Cardiac fibroblast (primary cell): ENCODE data around the gene PIGC.

Experiments used
- DNase-seq, 2 donors: peaks; one replicate each; pipeline versions ENCODE4 v3.0.0 to v3.0.0-alpha.2; 2010; ENCODE audit warnings: low read depth in 2 of 2
- H3K4me3 ChIP-seq, 2 donors: replicated peaks in 1 of 2; 1 replicate in 1 of 2; 2 replicates in 1 of 2; pipeline ENCODE4 v1.5.1; 2011; ENCODE audit warnings: low read depth in 2 of 2, low read length in 2 of 2, mild to moderate bottlenecking in 2 of 2, moderate library complexity in 1 of 2
- CTCF ChIP-seq: IDR thresholded peaks from one replicate; pipeline ENCODE4 v1.5.1; 2011; ENCODE audit warnings: low read depth, mild to moderate bottlenecking, low read length, inconsistent platforms

PIGC gene

DNA sequence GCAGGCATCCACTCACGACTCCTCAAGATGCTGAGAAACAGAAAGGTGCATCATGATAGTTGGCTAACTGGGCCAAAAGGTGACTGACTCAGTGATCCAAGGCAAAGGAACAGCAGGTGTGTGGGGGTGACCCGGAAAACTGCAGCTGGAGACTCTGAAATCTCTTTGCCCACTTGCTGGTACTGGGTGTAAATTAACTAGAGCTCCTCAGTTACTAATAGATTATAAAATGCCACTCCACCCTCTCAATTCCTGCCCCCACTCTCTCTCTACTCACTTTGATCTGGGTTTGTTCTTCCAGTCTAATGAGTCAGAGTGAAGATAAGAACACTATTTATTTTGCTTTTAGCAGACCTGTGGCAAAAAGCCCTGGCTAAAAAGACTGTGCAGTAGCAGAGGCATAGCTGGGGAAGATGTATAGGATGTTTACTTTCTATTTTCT lies 7.2 kb upstream of the PIGC start:
- no peak for TF ChIP-seq CTCF
- no peak overlapping the region for H3K4me3 ChIP-seq
- DNase-seq: peak; percentile 35 to 49

GRCh38 chr1:172450524-172450885 lies 6.6 kb upstream of the PIGC start:
- DNase-seq: no peak
- H3K4me3 ChIP-seq: no peak overlapping the region
- no peak for TF ChIP-seq CTCF

DNA sequence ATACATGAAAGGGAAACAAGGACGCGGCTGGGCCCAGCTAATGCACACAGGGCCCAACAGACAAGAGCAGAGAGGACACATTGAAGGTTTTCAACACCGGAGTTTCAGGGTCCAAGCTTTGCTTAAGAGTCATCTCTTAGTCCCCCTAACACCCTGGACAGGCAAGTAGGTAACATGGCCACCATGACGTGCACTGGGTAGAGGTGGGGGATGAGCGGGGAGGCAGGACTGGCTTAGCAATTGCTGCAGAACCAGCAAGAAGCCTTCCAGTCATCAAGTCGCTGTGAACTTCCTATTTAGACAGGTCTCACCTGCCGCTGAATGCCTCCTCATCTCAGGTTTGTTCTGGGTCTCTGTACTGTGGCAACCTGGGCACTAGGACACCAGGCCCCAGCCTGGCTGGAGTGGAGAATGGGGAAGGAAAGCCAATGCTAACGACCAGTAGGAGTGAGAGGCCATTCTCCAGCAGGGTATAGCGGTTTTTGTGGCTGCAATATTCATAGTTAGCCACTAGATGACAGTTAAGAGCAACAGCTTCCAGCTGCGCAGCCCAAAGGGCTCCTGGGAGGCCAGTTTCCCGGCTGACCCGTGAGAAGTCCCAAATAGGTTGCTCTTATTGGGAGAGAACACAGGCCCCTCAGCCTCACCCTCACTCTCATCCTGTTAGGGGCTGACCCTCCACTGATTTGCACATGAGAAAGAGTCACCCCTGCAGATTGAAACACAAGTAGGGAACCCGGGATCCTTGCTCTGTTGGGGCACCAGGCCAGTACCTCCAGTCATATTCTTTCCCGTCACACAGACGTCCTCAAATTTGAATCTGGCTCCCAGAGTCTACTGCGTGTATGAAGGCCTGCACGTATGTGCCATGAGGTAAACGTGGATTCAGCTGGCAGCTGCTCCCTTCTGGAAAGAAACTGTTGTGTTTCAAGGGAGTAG lies 6.0 kb upstream of the PIGC start:
- peak; percentile 74 to 79 for DNase-seq
- no peak overlapping the region for H3K4me3 ChIP-seq
- peak; percentile 96 for TF ChIP-seq CTCF

- TF ChIP-seq CTCF: no peak
- peak in 1 of 2 donors; percentile 39 for DNase-seq
- H3K4me3 ChIP-seq: no peak overlapping the region
Measured at GRCh38 chr1:172448995-172449584, 5.2 kb upstream of the PIGC start.

DNA sequence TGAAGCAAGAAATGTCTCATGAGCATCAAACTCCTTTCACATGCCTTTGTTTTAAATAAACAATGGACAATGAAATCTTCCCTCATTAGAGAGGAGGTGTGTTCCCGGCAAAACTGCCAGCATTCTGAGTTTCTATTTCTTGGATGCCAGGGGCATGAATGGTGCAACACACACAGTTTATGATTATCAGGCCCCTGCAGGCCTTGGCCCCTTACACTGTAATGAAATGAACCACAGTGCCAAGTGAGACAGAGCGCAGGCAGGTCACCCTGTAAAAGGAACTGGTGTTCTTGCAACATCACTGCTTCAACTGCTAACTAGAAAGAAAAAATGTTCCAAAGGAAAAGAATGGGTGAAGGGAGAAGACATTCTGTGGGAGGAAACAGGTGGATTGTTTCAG lies 3.8 kb upstream of the PIGC start:
- peak in 1 of 2 donors; percentile 73 for DNase-seq
- no peak for TF ChIP-seq CTCF
- H3K4me3 ChIP-seq: no peak overlapping the region

GRCh38 chr1:172446547-172446946 lies 2.7 kb upstream of the PIGC start:
- no peak overlapping the region for H3K4me3 ChIP-seq
- TF ChIP-seq CTCF: no peak
- DNase-seq: no peak
